ENCODE data around the gene G2E3. TPM values are rescaled to one million over a fixed set of nuclear protein-coding genes. Genes with fewer than 3 reads are reported as not detected.
A peak's percentile ranks its signal among the peaks of the same experiment; 100 is the strongest.

The G2E3 gene
- total and polyA plus RNA-seq, 2 of the 13 experiments (the other 11 are each of a cell fraction or from before 2014, with no cell fraction given), result 22.8 to 63.0 TPM

DNA sequence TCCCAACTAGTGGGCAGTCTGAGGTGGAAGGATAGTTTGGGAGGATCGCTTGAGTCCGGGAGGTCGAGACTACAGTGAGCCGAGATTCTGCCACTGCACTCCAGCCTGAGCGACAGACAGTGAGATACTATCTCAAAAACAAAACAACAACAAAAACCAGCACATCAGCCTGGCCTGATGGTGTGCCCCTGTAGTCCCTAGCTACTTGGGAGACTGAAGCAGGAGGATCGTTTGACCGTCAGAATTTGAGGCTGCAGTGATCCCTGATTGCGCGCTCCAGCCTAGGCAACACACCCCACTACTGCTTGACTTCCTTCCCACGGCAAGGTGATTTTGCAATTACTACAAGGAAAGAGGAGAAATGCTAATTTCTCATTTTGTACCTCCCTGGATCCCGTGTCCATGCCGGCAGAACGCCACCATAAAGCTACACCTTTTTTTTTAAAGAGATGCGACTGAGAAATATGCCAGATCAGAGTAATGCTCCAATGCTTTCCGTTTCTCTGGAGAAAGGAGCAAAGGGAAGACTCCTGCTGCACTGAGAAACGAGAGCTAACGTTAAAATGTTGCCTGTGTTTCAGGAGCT, 62.5 kb downstream of the G2E3 start (continued):
- TF ChIP-seq, protein P1, sequence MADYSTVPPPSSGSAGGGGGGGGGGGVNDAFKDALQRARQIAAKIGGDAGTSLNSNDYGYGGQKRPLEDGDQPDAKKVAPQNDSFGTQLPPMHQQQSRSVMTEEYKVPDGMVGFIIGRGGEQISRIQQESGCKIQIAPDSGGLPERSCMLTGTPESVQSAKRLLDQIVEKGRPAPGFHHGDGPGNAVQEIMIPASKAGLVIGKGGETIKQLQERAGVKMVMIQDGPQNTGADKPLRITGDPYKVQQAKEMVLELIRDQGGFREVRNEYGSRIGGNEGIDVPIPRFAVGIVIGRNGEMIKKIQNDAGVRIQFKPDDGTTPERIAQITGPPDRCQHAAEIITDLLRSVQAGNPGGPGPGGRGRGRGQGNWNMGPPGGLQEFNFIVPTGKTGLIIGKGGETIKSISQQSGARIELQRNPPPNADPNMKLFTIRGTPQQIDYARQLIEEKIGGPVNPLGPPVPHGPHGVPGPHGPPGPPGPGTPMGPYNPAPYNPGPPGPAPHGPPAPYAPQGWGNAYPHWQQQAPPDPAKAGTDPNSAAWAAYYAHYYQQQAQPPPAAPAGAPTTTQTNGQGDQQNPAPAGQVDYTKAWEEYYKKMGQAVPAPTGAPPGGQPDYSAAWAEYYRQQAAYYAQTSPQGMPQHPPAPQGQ (CRISPR knock-in tag; IDR thresholded peaks at IDR 0.05; ENCODE audit: borderline replicate concordance), result no peak
- no peak for TF ChIP-seq ZNF737 (CRISPR knock-in tag; IDR thresholded peaks at IDR 0.05; ENCODE audit: borderline replicate concordance)
- no peak for TF ChIP-seq IKZF1 (IDR thresholded peaks at IDR 0.05)
- TF ChIP-seq SP5 (CRISPR knock-in tag; IDR thresholded peaks at IDR 0.05; ENCODE audit: borderline replicate concordance, low read depth), result no peak; the same call in 1 of the 2 replicates
- TF ChIP-seq, protein P2, sequence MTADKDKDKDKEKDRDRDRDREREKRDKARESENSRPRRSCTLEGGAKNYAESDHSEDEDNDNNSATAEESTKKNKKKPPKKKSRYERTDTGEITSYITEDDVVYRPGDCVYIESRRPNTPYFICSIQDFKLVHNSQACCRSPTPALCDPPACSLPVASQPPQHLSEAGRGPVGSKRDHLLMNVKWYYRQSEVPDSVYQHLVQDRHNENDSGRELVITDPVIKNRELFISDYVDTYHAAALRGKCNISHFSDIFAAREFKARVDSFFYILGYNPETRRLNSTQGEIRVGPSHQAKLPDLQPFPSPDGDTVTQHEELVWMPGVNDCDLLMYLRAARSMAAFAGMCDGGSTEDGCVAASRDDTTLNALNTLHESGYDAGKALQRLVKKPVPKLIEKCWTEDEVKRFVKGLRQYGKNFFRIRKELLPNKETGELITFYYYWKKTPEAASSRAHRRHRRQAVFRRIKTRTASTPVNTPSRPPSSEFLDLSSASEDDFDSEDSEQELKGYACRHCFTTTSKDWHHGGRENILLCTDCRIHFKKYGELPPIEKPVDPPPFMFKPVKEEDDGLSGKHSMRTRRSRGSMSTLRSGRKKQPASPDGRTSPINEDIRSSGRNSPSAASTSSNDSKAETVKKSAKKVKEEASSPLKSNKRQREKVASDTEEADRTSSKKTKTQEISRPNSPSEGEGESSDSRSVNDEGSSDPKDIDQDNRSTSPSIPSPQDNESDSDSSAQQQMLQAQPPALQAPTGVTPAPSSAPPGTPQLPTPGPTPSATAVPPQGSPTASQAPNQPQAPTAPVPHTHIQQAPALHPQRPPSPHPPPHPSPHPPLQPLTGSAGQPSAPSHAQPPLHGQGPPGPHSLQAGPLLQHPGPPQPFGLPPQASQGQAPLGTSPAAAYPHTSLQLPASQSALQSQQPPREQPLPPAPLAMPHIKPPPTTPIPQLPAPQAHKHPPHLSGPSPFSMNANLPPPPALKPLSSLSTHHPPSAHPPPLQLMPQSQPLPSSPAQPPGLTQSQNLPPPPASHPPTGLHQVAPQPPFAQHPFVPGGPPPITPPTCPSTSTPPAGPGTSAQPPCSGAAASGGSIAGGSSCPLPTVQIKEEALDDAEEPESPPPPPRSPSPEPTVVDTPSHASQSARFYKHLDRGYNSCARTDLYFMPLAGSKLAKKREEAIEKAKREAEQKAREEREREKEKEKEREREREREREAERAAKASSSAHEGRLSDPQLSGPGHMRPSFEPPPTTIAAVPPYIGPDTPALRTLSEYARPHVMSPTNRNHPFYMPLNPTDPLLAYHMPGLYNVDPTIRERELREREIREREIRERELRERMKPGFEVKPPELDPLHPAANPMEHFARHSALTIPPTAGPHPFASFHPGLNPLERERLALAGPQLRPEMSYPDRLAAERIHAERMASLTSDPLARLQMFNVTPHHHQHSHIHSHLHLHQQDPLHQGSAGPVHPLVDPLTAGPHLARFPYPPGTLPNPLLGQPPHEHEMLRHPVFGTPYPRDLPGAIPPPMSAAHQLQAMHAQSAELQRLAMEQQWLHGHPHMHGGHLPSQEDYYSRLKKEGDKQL (CRISPR knock-in tag; IDR thresholded peaks at IDR 0.05; ENCODE audit: low read depth), result no peak
- TF ChIP-seq ZNF761 (CRISPR knock-in tag; conservative IDR thresholded peaks at IDR 0.05), result no peak
- no peak for TF ChIP-seq RAD21 (CRISPR knock-in tag; IDR thresholded peaks at IDR 0.05)
- TF ChIP-seq HBP1 (CRISPR knock-in tag; IDR thresholded peaks at IDR 0.05; ENCODE audit: low read depth), result no peak
- TF ChIP-seq ZNF513 (CRISPR knock-in tag; conservative IDR thresholded peaks at IDR 0.05), result no peak
- no peak for TF ChIP-seq SNAPC5 (CRISPR knock-in tag; IDR thresholded peaks at IDR 0.05; ENCODE audit: borderline replicate concordance)
- TF ChIP-seq JARID2 (CRISPR knock-in tag; IDR thresholded peaks at IDR 0.05; ENCODE audit: insufficient replicate concordance), result peak; percentile 12
- TF ChIP-seq ESRRA (CRISPR knock-in tag; IDR thresholded peaks at IDR 0.05; ENCODE audit: low read depth), result no peak
- no peak for TF ChIP-seq ZNF556 (CRISPR knock-in tag; IDR thresholded peaks at IDR 0.05; ENCODE audit: borderline replicate concordance)
- TF ChIP-seq ZNF264 (CRISPR knock-in tag; IDR thresholded peaks at IDR 0.05), result no peak; the same call in 1 of the 2 replicates
- TF ChIP-seq ZFY (CRISPR knock-in tag; IDR thresholded peaks at IDR 0.05), result no peak
- no peak for TF ChIP-seq MTA3 (CRISPR knock-in tag; IDR thresholded peaks at IDR 0.05)
- TF ChIP-seq GLI4 (CRISPR knock-in tag; IDR thresholded peaks at IDR 0.05; ENCODE audit: borderline replicate concordance), result no peak
- TF ChIP-seq SRSF4 (IDR thresholded peaks at IDR 0.05; ENCODE audit: low read depth, low read length, poor library complexity, severe bottlenecking), result peak; percentile 56
- TF ChIP-seq ZFP36L1 (CRISPR knock-in tag; IDR thresholded peaks at IDR 0.05), result no peak
- no peak for TF ChIP-seq SAP130 (CRISPR knock-in tag; IDR thresholded peaks at IDR 0.05; ENCODE audit: low read depth)
